Retina (tissue), 1 donor: Measurements from ENCODE around the gene KCNAB1.

Source experiments
- DNase-seq: peaks from one replicate; pipeline ENCODE4 v3.0.0-alpha.2; 2016

The KCNAB1 gene

GRCh38 chr3:156140001-156140595 is 19.7 kb downstream of the KCNAB1 start:
- DNase-seq: no peak

GRCh38 chr3:156142702-156143101 is 22.3 kb downstream of the KCNAB1 start:
- no peak for DNase-seq

- DNase-seq: no peak
These were observed 22.8 kb downstream of the KCNAB1 start for GRCh38 chr3:156143136-156143535.

- no peak for DNase-seq
These were observed 23.7 kb downstream of the KCNAB1 start for GRCh38 chr3:156144060-156144459.

- DNase-seq: no peak
These were observed 25.5 kb downstream of the KCNAB1 start for GRCh38 chr3:156145866-156146265.

- DNase-seq: no peak
These were observed 28.1 kb downstream of the KCNAB1 start for GRCh38 chr3:156148345-156148945.

- DNase-seq: no peak
These were observed 28.6 kb downstream of the KCNAB1 start for GRCh38 chr3:156148946-156149381.

GRCh38 chr3:156149876-156150275 is 29.5 kb downstream of the KCNAB1 start:
- DNase-seq: no peak

- DNase-seq: peak; percentile 70
These were observed 30.2 kb downstream of the KCNAB1 start for GRCh38 chr3:156150434-156151066.

- peak; percentile 79 for DNase-seq
These were observed 31.5 kb downstream of the KCNAB1 start for GRCh38 chr3:156151824-156152428.

- no peak for DNase-seq
These were observed 38.4 kb downstream of the KCNAB1 start for GRCh38 chr3:156158656-156159295.

- DNase-seq: peak; percentile 38
These were observed 40.3 kb downstream of the KCNAB1 start for GRCh38 chr3:156160647-156161046.

GRCh38 chr3:156161172-156161571 is 40.8 kb downstream of the KCNAB1 start:
- DNase-seq: no peak

GRCh38 chr3:156163848-156164247 is 43.5 kb downstream of the KCNAB1 start:
- no peak for DNase-seq

GRCh38 chr3:156166808-156167207 is 46.4 kb downstream of the KCNAB1 start:
- DNase-seq: no peak

- no peak for DNase-seq
These were observed 50.2 kb downstream of the KCNAB1 start for GRCh38 chr3:156170571-156170970.

GRCh38 chr3:156171281-156172267 is 51.2 kb downstream of the KCNAB1 start:
- no peak for DNase-seq

- DNase-seq: no peak
These were observed 52.2 kb downstream of the KCNAB1 start for GRCh38 chr3:156172536-156172935.

GRCh38 chr3:156174229-156174847 is 54.0 kb downstream of the KCNAB1 start:
- no peak for DNase-seq

GRCh38 chr3:156175570-156175969 is 55.2 kb downstream of the KCNAB1 start:
- no peak for DNase-seq

GRCh38 chr3:156176048-156176447 is 55.7 kb downstream of the KCNAB1 start:
- DNase-seq: no peak
